ENCODE measurements around the gene TPM2.

Gene TPM2

GRCh38 chr9:35717132-35717870 lies 27.6 kb upstream of the TPM2 start:
- no peak for DNase-seq

GRCh38 chr9:35716230-35716629 lies 26.5 kb upstream of the TPM2 start:
- no peak for DNase-seq

- no peak for DNase-seq
These were observed 25.0 kb upstream of the TPM2 start for GRCh38 chr9:35714579-35715252.

GRCh38 chr9:35714123-35714522 lies 24.4 kb upstream of the TPM2 start:
- DNase-seq, result no peak

- no peak for DNase-seq
These were observed 23.9 kb upstream of the TPM2 start for GRCh38 chr9:35713578-35713977.

GRCh38 chr9:35712762-35713400 lies 23.2 kb upstream of the TPM2 start:
- DNase-seq, result no peak

GRCh38 chr9:35711501-35712428 lies 22.0 kb upstream of the TPM2 start:
- no peak for DNase-seq

GRCh38 chr9:35710818-35711500 lies 21.2 kb upstream of the TPM2 start:
- DNase-seq, result no peak

- DNase-seq, result no peak
These were observed 18.4 kb upstream of the TPM2 start for GRCh38 chr9:35708146-35708545.

- no peak for DNase-seq
These were observed 17.2 kb upstream of the TPM2 start for GRCh38 chr9:35706951-35707350.

- no peak for DNase-seq
These were observed 16.2 kb upstream of the TPM2 start for GRCh38 chr9:35705836-35706430.

GRCh38 chr9:35705372-35705771 lies 15.6 kb upstream of the TPM2 start:
- no peak for DNase-seq

GRCh38 chr9:35703906-35704672 lies 14.4 kb upstream of the TPM2 start:
- no peak for DNase-seq

GRCh38 chr9:35702696-35703095 lies 13.0 kb upstream of the TPM2 start:
- DNase-seq, result no peak

- DNase-seq, result no peak
These were observed 11.2 kb upstream of the TPM2 start for GRCh38 chr9:35700942-35701341.

GRCh38 chr9:35700031-35700430 lies 10.3 kb upstream of the TPM2 start:
- no peak for DNase-seq

- DNase-seq, result no peak
These were observed 8.5 kb upstream of the TPM2 start for GRCh38 chr9:35698231-35698630.

GRCh38 chr9:35697486-35697885 lies 7.8 kb upstream of the TPM2 start:
- no peak for DNase-seq

- DNase-seq, result no peak
These were observed 6.9 kb upstream of the TPM2 start for GRCh38 chr9:35696520-35697215.

GRCh38 chr9:35695943-35696401 lies 6.2 kb upstream of the TPM2 start:
- no peak for DNase-seq

All from NCI-H187 treated with DMSO at 0.1 percent for 48 hours (cell line).